Myocyte (in vitro differentiated cells): ENCODE data around the gene ZNF217. TPM values are rescaled to one million over a fixed set of nuclear protein-coding genes. Genes with fewer than 3 reads are reported as not detected.
A peak's percentile ranks its signal among the peaks of the same experiment; 100 is the strongest.
"Not testable (repeated sequence)": the region's sequence is repeated elsewhere in the genome, so short reads cannot be mapped to it uniquely, and the experiment has no call there.

Experiments used
- DNase-seq: peaks from one replicate; pipeline ENCODE4 v3.0.0-alpha.2; 2012; ENCODE audit warnings: low read depth
- total RNA-seq: library from RNA; depleted of rRNA; stranded (reverse); fragments of >200 nt; gene quantifications from 2 replicates; pipeline ENCODE4 v1.2.3, GENCODE V29; 2014

Gene ZNF217
- total RNA-seq, 1 donor from 2014 or later = 25.1 TPM

GRCh38 chr20:53584550-53584913 lies 9.1 kb downstream of the ZNF217 start:
- not testable (repeated sequence) for DNase-seq

GRCh38 chr20:53583660-53584549 lies 9.7 kb downstream of the ZNF217 start:
- not testable (repeated sequence) for DNase-seq

- peak; percentile 65 for DNase-seq
Measured at GRCh38 chr20:53582574-53583351, 10.9 kb downstream of the ZNF217 start.

- no peak for DNase-seq
Measured at GRCh38 chr20:53582251-53582570, 11.4 kb downstream of the ZNF217 start.

GRCh38 chr20:53581444-53582250 lies 12.0 kb downstream of the ZNF217 start:
- DNase-seq = no peak

- DNase-seq = no peak
Measured at GRCh38 chr20:53580376-53581111, 13.1 kb downstream of the ZNF217 start.

- peak; percentile 22 for DNase-seq
Measured at GRCh38 chr20:53579581-53580375, 13.9 kb downstream of the ZNF217 start.

GRCh38 chr20:53579266-53579580 lies 14.4 kb downstream of the ZNF217 start:
- no peak for DNase-seq

- peak; percentile 92 for DNase-seq
Measured at GRCh38 chr20:53578492-53579222, 15.0 kb downstream of the ZNF217 start.

GRCh38 chr20:53576586-53577318 lies 16.9 kb downstream of the ZNF217 start:
- no peak for DNase-seq

GRCh38 chr20:53576195-53576580 lies 17.5 kb downstream of the ZNF217 start:
- no peak for DNase-seq

- no peak for DNase-seq
Measured at GRCh38 chr20:53575481-53576194, 18.0 kb downstream of the ZNF217 start.

- DNase-seq = no peak
Measured at GRCh38 chr20:53574819-53575218, 18.8 kb downstream of the ZNF217 start.

- DNase-seq = no peak
Measured at GRCh38 chr20:53574259-53574789, 19.3 kb downstream of the ZNF217 start.

- no peak for DNase-seq
Measured at GRCh38 chr20:53571555-53572286, 21.9 kb downstream of the ZNF217 start.

- no peak for DNase-seq
Measured at GRCh38 chr20:53570446-53571276, 23.0 kb downstream of the ZNF217 start.
